IMR-90 (cell line): ENCODE data around the gene MAN2B1. TPM values are rescaled to one million over a fixed set of nuclear protein-coding genes. Genes with fewer than 3 reads are reported as not detected.
A peak's percentile ranks its signal among the peaks of the same experiment; 100 is the strongest.

Source experiments
- ATAC-seq: fragments of 200-7000 bp; cut with Tn5 transposase; 2 replicates; pipeline ENCODE4 v1.9.1; 2020; ENCODE audit warnings: low read depth, mild to moderate bottlenecking, moderate library complexity
- BruUV-seq: library from RNA; stranded (reverse); fragments of 400-500 nt; replicated peaks from 2 replicates; lab custom pipeline; 2021; lab: Mats Ljungman, UMichigan
- CTCF ChIA-PET: fragments of 300-600 bp; formaldehyde crosslinking; extraction: SDS; loops from one replicate; lab custom pipeline; 2021; ENCODE audit warnings: antibody characterized with exemption; lab: Yijun Ruan, JAX
- POLR2A ChIA-PET: fragments of 300-600 bp; sonication (Branson Sonifier 250); formaldehyde crosslinking; loops from one replicate; lab custom pipeline; 2022; ENCODE audit warnings: antibody characterized with exemption; ENCODE audit not compliant: unreplicated experiment; lab: Charles Lee
- DNase-seq: peaks from one replicate; pipeline ENCODE4 v3.0.0; 2013
- H2AFZ ChIP-seq: replicated peaks from 2 replicates; pipeline ENCODE3; 2013; ENCODE audit warnings: low read length, mild to moderate bottlenecking; ENCODE audit not compliant: poor library complexity
- H2AK5ac ChIP-seq: 2 replicates; pipeline ENCODE4 v1.6.1; 2013; ENCODE audit warnings: low read depth, low read length, inconsistent platforms
- H2AK9ac ChIP-seq: replicated peaks from 2 replicates; pipeline ENCODE3; 2013; ENCODE audit warnings: mild to moderate bottlenecking, low read depth, low read length, moderate library complexity; ENCODE audit not compliant: poor library complexity
- H2BK120ac ChIP-seq: 2 replicates; pipeline ENCODE4 v1.6.1; 2013; ENCODE audit warnings: low read depth, low read length, inconsistent platforms
- H2BK15ac ChIP-seq: 3 replicates; pipeline ENCODE4 v1.6.1; 2013; ENCODE audit warnings: low read depth, low read length, inconsistent platforms
- H2BK20ac ChIP-seq: 2 replicates; pipeline ENCODE4 v1.6.1; 2013; ENCODE audit warnings: low read depth, mild to moderate bottlenecking, inconsistent platforms, low read length, moderate library complexity
- H2BK5ac ChIP-seq: 2 replicates; pipeline ENCODE4 v1.6.1; 2013; ENCODE audit warnings: mild to moderate bottlenecking, low read depth, low read length, inconsistent platforms; ENCODE audit not compliant: poor library complexity, severe bottlenecking
- H3K14ac ChIP-seq: replicated peaks from 2 replicates; pipeline ENCODE4 v1.6.1; 2013; ENCODE audit warnings: low read depth, low read length, inconsistent platforms
- H3K18ac ChIP-seq: 2 replicates; pipeline ENCODE4 v1.6.1; 2013; ENCODE audit warnings: low read depth, low read length, control low read depth
- H3K23ac ChIP-seq: 2 replicates; pipeline ENCODE4 v1.6.1; 2013; ENCODE audit warnings: low read depth, low read length, inconsistent platforms
- H3K27ac ChIP-seq: 2 replicates; pipeline ENCODE4 v1.5.1; 2013; ENCODE audit warnings: mild to moderate bottlenecking, control low read depth, low read length; ENCODE audit not compliant: insufficient read depth
- H3K27me3 ChIP-seq: 2 replicates; pipeline ENCODE4 v1.6.1; 2013; ENCODE audit warnings: low read length; ENCODE audit not compliant: control insufficient read depth, insufficient read depth
- H3K36me3 ChIP-seq: 2 replicates; pipeline ENCODE4 v1.6.1; 2013; ENCODE audit warnings: low read length, mixed read lengths; ENCODE audit not compliant: control insufficient read depth, insufficient read depth
- H3K4ac ChIP-seq: 2 replicates; pipeline ENCODE4 v1.6.1; 2013; ENCODE audit warnings: low read depth, low read length, inconsistent platforms
- H3K4me1 ChIP-seq: 2 replicates; pipeline ENCODE4 v1.6.1; 2013; ENCODE audit warnings: low read length, mixed read lengths; ENCODE audit not compliant: control insufficient read depth, insufficient read depth
- H3K4me2 ChIP-seq: 2 replicates; pipeline ENCODE4 v1.6.1; 2013; ENCODE audit warnings: low read depth, mild to moderate bottlenecking, control low read depth, low read length, moderate library complexity
- H3K4me3 ChIP-seq: 2 replicates; pipeline ENCODE4 v1.5.1; 2013; ENCODE audit warnings: low read depth, mild to moderate bottlenecking, control low read depth, low read length, moderate library complexity; ENCODE audit not compliant: insufficient read depth
- H3K56ac ChIP-seq: 2 replicates; pipeline ENCODE4 v1.6.1; 2013; ENCODE audit warnings: low read length, inconsistent platforms; ENCODE audit not compliant: insufficient read depth; ENCODE audit errors: extremely low read depth
- H3K79me1 ChIP-seq, 2 experiments: 2 replicates each; pipeline ENCODE4 v1.6.1; 2013; ENCODE audit warnings: low read length in 2 of 2, inconsistent platforms in 1 of 2, low read depth in 1 of 2
- H3K9ac ChIP-seq: 2 replicates; pipeline ENCODE4 v1.6.1; 2013; ENCODE audit warnings: low read depth, low read length, control low read depth
- H3K9me1 ChIP-seq: 2 replicates; pipeline ENCODE4 v1.6.1; 2013; ENCODE audit warnings: low read length, inconsistent platforms; ENCODE audit not compliant: insufficient read depth
- H3K9me3 ChIP-seq: 2 replicates; pipeline ENCODE4 v1.6.1; 2013; ENCODE audit warnings: low read length; ENCODE audit not compliant: control insufficient read depth, insufficient read depth
- H4K20me1 ChIP-seq: 2 replicates; pipeline ENCODE4 v1.6.1; 2013; ENCODE audit warnings: low read length, inconsistent platforms; ENCODE audit not compliant: insufficient read depth
- H4K5ac ChIP-seq: 2 replicates; pipeline ENCODE4 v1.6.1; 2013; ENCODE audit warnings: mild to moderate bottlenecking, low read depth, low read length, control low read depth
- H4K8ac ChIP-seq, 2 experiments: 2 replicates each; pipeline ENCODE4 v1.6.1; 2013; ENCODE audit warnings: low read depth in 2 of 2, low read length in 2 of 2, control low read depth in 1 of 2, inconsistent platforms in 1 of 2
- H4K91ac ChIP-seq: 2 replicates; pipeline ENCODE4 v1.6.1; 2013; ENCODE audit warnings: low read depth, low read length, inconsistent platforms; ENCODE audit not compliant: insufficient read depth
- CHD1 ChIP-seq: IDR thresholded peaks from 2 replicates; pipeline ENCODE4 v1.6.1; 2012; ENCODE audit warnings: low read depth, low read length, improper control_type of control experiment
- WGBS, 2 experiments: methylation state at CpG; one replicate each; pipeline versions ENCODE4 v1.1.5 to v1.1.7; 2013; ENCODE audit warnings: missing lambda C conversion rate in 2 of 2; ENCODE audit not compliant: insufficient read length in 1 of 2; ENCODE audit errors: extremely low coverage in 2 of 2; 5-methylcytosine and 5-hydroxymethylcytosine counted together
- dilution Hi-C: fragments of 300-500 bp; cut with HindIII; formaldehyde crosslinking; loops from one replicate; pipeline ENCODE4 v1.14.3; 2018; ENCODE audit warnings: low sequenced_read_pairs; ENCODE audit not compliant: unreplicated experiment
- in situ Hi-C: fragments of 300-500 bp; cut with MboI; formaldehyde crosslinking; loops from 3 replicates; pipeline ENCODE4 v1.14.3; 2019; ENCODE audit warnings: low sequenced_read_pairs, inconsistent platforms, mixed read lengths
- intact Hi-C: fragments of 100-400 bp; cut with micrococcal nuclease; formaldehyde crosslinking; loops from 2 replicates; pipeline ENCODE4 v1.10.0; 2022
- polyA plus RNA-seq, 3 experiments: library from polyadenylated mRNA; depleted of rRNA; stranded (reverse); fragments of >200 nt; gene quantifications; 2 replicates each; pipeline ENCODE4 v1.2.3, GENCODE V29; 2012; ENCODE audit warnings: low replicate concordance in 1 of 3
- total RNA-seq: library from RNA; depleted of rRNA; stranded (reverse); fragments of >200 nt; gene quantifications from 2 replicates; pipeline ENCODE4 v1.2.3, GENCODE V29; 2012

MAN2B1 gene
- total and polyA plus RNA-seq, 2 of the 4 experiments (the other 2 are of a cell fraction): 10.4 to 55.4 TPM

- Histone ChIP-seq H3K4me2 (peak overlapping the region; percentile 90), H4K5ac (no peak overlapping the region), H2BK120ac (no peak overlapping the region), H3K56ac (no peak overlapping the region), H4K91ac (no peak overlapping the region), H3K4me3 (peak overlapping the region; percentile 26; the same call in 1 of the 2 replicates), H3K9ac (no peak overlapping the region; the same call in 1 of the 2 replicates), H3K4ac (no peak overlapping the region), H4K8ac (no peak overlapping the region; a peak in 1 of 4 replicates), H3K27ac (no peak overlapping the region), H2BK5ac (no peak overlapping the region), H2BK20ac (no peak overlapping the region), H3K9me1 (no peaks in the 10 kb centered on the region; the same call in 1 of the 2 replicates), H3K23ac (no peak overlapping the region), H3K9me3 (no peaks in the 10 kb centered on the region), H3K36me3 (peaks cover 16% of the 10 kb centered on the region), H3K79me1 (peaks cover 7 to 27% of the 10 kb centered on the region in 2 experiments), H2AK9ac (peak overlapping the region; percentile 89), H3K27me3 (no peaks in the 10 kb centered on the region), H3K18ac (no peak overlapping the region), H2AFZ (peak overlapping the region; percentile 48), H2BK15ac (no peak overlapping the region), H3K14ac (no peak overlapping the region), H2AK5ac (no peak overlapping the region), H4K20me1 (no peaks in the 10 kb centered on the region; the same call in 1 of the 2 replicates), H3K4me1 (peaks cover 2% of the 10 kb centered on the region; the same call in 1 of the 2 replicates)
- dilution Hi-C loops: no loop called here
- intact Hi-C loops: no loop called here
- POLR2A ChIA-PET: interaction anchor here (0.8 kb wide), 1 partner anchor 85 kb away, joined by 3 read pairs; the partner anchor contains the start of genes ZNF490 and ZNF791
- in situ Hi-C loops: no loop called here
- no peak for ATAC-seq
- 88% methylated on average over 1 of the region's 1 CpG; no CpG with 5 or more reads in 1 of the 2 experiments for WGBS, 2 experiments
- no TSS peak for BruUV-seq
- CTCF ChIA-PET: no interaction called here
- TF ChIP-seq CHD1: no peak
- DNase-seq: no peak
Observed at GRCh38 chr19:12695514-12695913, 29.0 kb upstream of the MAN2B1 start.
